Activated CD8-positive, alpha-beta memory T cell treated with anti-CD3 and anti-CD28 coated beads for 36 hours (primary cell): ENCODE measurements around the gene AGBL4. TPM values are rescaled to one million over a fixed set of nuclear protein-coding genes. Genes with fewer than 3 reads are reported as not detected.

Source experiments
- CTCF ChIA-PET: fragments of 350-600 bp; sonication (Branson Sonifier 250); formaldehyde crosslinking; loops from one replicate; lab custom pipeline; 2021; ENCODE audit warnings: antibody characterized with exemption; lab: Charles Lee
- POLR2A ChIA-PET: fragments of 350-600 bp; sonication (Branson Sonifier 250); formaldehyde crosslinking; loops from one replicate; lab custom pipeline; 2021; ENCODE audit warnings: antibody characterized with exemption; lab: Charles Lee
- total RNA-seq, 2 experiments: library from RNA; stranded (reverse); gene quantifications; one replicate each; pipeline ENCODE4 v1.2.3, GENCODE V29; 2021

Gene AGBL4
- total RNA-seq, 2 experiments from 2014 or later: not detected

- CTCF ChIA-PET: no interaction called here
These were observed 1147.4 kb downstream of the AGBL4 start for GRCh38 chr1:48876330-48876785.

DNA sequence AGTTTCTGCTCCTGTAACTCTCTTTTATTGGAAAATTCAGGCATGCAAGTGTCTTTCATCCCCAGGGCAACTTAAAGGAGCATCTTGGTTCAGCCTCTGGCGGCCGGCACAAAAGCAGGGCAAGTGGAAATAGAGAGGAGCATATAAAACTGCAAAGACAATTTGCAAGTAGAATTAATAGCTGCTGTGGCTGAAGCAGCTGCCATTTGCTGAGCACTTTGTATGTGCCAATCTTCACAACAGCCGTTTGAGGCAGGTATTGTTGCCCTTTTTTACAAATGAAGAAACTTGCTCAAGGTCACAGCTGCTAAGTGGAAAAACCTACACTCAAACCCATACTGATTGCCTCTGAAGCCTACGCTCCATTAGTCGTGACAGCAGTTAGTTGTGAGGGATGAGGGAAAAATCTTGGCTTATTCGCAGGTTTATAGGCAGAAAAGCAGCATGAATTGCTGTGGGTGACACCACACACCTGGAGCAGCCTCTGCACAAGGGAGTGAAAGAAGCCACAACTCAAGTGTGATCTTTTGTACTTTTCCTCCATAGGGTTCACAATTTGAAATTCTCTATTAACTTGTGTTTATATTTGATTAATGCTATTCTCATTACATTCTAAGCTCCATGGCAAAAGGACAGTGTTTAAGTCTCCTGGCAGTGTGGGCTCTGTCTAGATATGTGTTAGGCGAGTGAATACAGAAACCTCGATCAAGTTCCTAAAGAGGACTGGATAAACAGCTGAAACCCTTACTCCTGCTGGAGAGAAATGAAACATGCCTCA lies 1148.0 kb downstream of the AGBL4 start:
- ChIA-PET CTCF (no interaction called here), POLR2A (no interaction called here)

More at GRCh38 chr1:48876330-48876785, 1147.4 kb downstream of the AGBL4 start:
- POLR2A ChIA-PET: no interaction called here

DNA sequence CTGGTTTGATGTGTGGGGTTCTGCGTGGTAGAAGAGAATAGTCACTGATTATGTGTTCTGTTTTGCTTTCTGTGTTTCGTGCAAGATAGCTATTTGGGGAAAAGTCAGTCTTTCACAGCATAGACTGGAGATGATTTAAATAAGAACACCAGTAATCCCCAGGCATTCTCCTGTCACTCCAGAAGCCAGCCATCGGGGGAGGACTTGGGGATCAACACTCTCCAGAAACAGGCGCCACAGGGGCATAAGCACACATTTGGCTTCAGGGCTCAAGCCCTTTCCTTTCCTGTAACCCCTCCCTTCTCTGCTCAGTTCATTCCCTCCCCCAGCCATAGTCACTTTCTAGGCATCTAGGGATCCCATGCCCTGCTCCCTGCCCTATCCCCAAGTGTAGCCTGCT lies 1149.8 kb downstream of the AGBL4 start:
- ChIA-PET POLR2A (no interaction called here), CTCF (no interaction called here)

DNA sequence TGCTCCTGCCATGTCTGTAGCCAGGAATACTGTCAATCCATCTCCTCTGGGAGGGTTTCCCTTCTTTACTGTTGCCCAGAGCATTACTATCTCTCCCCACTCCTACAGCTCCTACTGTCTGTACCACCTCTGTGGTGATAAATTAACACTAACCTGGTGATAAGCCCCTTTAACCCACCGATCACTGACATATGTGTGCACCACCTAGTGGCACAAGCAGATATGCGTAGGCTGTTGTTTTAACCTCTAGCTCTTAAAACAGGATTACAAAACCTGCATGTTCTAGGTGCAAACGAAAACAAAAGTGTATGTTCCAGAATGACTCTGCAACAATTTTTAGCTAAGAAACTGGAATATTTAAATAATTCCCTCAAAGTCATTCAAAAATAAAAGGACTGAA lies 1153.2 kb downstream of the AGBL4 start:
- CTCF ChIA-PET: no interaction called here
- POLR2A ChIA-PET: no interaction called here

DNA sequence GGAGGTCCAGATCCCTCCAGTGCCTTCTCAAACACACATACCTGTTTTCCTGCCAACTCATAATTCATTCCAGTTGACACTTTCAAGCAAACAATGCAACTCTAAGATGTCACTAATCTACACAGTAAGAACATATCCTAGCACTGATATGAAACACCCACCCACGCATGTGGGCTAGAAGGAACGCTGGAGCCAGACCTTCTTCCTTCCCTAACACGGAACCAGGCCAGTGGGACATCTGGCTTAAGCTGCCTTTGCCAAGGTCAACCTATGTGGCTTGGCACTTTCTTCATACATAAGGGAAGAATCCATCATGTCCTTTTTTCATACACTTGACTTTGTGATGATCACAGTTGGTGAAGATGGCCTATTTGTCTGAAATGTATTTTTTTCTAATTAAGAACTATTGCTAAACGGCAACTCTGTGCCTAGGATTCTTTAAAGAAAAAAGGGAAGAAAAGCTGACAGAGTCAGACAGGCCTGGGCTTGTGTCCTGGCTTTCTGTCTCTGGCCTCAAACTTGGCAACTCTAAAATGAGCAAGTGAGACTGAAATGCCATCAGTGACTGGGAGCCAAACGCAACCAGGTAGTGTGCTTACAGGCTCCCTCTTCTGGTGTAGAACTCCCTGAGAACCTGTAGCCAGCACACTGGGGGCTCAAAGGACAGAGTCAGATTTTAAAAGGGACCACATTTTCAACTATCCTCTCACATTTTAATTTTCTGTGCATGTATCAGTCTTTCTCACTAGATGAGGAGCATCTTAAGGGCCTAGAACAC lies 1154.4 kb downstream of the AGBL4 start:
- ChIA-PET POLR2A (no interaction called here), CTCF (no interaction called here)

GRCh38 chr1:48864913-48865312 lies 1158.8 kb downstream of the AGBL4 start:
- CTCF ChIA-PET: no interaction called here
- POLR2A ChIA-PET: no interaction called here

DNA sequence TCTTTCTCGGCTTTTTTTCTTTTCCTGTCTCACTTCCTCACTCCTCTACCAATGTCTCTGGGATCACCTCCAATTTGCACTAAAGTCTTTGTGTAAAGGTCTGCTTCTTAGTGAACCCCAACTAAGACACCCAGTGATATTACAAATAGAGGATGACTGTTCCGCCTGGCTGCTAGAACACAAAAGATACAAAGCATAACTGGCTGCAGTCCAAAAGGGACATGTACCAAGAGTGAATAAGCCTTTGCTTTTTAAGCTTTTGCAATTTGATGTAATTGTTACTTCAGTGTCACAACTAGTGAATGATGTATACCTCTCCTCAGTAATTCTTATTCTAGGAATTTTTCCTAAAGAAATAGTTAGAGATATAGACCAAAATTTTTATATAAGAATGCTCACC lies 1164.3 kb downstream of the AGBL4 start:
- ChIA-PET CTCF (no interaction called here), POLR2A (no interaction called here)

GRCh38 chr1:48858200-48858920 lies 1165.4 kb downstream of the AGBL4 start:
- ChIA-PET POLR2A (no interaction called here), CTCF (no interaction called here)

DNA sequence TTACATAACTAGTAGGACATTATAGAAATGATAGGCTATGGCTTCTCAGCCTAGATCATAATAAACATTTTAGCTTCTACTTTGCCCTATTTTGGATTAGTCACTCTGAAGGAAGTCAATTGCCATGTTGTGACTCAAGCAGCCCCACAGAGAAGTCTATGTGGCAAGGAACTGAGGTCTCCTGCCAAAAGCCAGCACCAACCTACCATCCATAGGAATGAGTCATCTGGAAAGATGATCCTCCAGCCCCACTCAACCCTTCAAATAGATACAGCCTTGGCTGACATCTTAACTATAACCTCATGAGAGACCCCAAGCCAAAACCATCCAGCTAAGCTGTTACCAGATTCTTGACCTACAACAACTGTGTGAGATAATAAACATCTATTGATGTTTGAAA lies 1170.7 kb downstream of the AGBL4 start:
- POLR2A ChIA-PET: no interaction called here
- CTCF ChIA-PET: no interaction called here

DNA sequence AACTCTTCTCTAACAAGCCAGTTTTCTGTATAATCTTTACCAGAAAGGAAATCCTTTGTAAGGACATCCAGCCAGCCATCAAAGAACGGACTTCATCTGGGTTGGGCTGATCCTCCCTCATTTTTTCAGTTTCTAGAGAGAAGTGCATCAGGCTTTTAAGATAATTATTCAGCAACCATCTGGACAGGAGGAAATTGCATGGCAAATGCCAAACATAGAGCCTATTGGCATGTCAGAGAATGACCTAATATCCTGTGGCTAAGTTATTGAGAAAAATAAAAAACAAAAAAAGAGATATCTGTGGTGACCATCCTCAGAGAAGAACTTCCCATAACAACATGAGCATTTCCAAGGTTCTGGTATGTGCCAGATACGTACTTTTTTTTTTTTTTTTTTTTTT lies 1172.1 kb downstream of the AGBL4 start:
- ChIA-PET CTCF (no interaction called here), POLR2A (no interaction called here)

DNA sequence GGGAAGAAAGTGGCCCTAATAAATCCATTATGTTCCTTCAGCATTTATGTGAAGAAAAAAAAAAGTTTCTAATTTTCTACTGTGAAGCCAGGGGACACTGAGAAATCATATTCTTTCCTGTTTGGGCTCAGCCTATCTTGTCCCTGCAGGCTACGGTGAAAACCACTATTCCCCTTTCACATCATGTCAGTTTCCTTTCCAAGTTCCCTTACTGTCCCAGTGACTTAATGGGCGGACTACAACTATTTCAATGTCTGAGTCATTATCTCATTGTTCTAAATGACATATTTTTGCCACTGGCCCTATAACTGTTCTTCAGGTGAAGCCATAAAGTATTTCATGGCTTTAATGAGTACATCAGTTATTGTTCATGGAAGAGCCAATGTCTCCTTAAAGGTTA lies 1175.7 kb downstream of the AGBL4 start:
- POLR2A ChIA-PET: no interaction called here
- CTCF ChIA-PET: no interaction called here

- ChIA-PET CTCF (no interaction called here), POLR2A (no interaction called here)
These were observed 1177.3 kb downstream of the AGBL4 start for GRCh38 chr1:48846441-48846840.

DNA sequence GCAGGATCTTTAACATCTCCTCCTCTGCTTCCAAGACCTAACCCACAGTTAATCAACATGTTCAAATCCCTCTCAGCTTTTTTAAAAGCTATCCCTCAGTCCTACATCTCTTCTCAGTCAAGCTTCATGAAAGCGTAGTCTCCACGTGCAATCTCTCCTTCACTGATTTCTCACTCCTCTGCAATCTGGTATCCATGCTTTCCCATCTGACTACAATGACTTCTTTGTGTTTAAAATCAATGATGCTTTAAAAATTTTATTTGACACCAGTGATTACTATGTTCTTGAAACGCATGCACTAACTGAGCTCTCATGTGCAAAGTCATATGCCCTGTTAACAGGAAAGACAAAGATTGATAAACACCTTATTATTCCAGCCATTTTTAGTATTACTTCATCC lies 1179.6 kb downstream of the AGBL4 start:
- ChIA-PET POLR2A (no interaction called here), CTCF (no interaction called here)

DNA sequence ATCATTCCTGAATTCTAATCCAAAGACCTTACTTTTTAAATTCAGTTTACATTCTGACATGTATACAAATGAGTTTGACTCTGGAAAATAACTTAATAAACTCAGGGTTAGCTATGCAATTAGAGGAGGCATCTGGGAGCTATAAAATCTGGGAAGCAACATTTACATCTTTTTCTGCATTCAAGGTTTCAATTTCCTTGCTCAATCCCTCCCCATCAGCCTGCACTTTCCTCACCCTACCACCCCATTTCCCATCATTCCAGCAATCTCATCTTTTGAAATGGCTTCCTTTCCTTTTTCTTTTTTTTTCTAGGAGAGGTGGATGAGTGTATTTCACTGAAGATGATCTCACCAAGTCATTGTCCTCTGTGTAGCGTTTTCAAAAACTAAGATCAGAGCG lies 1181.8 kb downstream of the AGBL4 start:
- CTCF ChIA-PET: no interaction called here
- POLR2A ChIA-PET: no interaction called here

- CTCF ChIA-PET: no interaction called here
- POLR2A ChIA-PET: no interaction called here
These were observed 1182.3 kb downstream of the AGBL4 start for GRCh38 chr1:48841461-48841860.

- ChIA-PET POLR2A (no interaction called here), CTCF (no interaction called here)
These were observed 1192.4 kb downstream of the AGBL4 start for GRCh38 chr1:48831120-48831978.

- ChIA-PET POLR2A (no interaction called here), CTCF (no interaction called here)
These were observed 1193.0 kb downstream of the AGBL4 start for GRCh38 chr1:48830715-48831114.

- CTCF ChIA-PET: no interaction called here
- POLR2A ChIA-PET: no interaction called here
These were observed 1194.3 kb downstream of the AGBL4 start for GRCh38 chr1:48829446-48829845.

DNA sequence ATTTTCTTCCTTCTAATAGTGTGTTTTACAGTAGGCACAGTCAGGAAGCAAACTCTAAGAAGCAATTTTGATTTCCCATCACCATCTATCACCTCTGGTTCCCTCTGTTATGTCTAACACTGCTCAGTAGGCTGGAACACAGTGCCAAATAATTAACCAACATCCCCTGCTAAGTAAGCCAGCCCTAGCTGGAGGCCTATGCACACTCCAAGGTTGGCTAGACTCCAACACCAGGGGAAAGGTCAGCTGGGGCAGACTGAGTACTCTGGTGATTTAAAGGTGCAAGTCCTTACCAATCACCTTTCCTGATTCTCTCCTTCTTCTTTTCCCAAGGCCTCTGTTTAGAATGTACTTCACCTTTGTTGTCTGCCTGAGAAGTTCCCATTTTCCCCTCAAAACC lies 1200.6 kb downstream of the AGBL4 start:
- CTCF ChIA-PET: no interaction called here
- POLR2A ChIA-PET: no interaction called here
